Upper lobe of left lung (tissue), 4 donors: ENCODE measurements around the gene IPO11.

ENCODE experiments used
- CTCF ChIP-seq, 6 experiments: fragments of 450-650 bp in 4 of 6; fragments of 200-600 bp in 2 of 6; sonication (generic) in 2 of 6; IDR thresholded peaks; one replicate each; pipeline ENCODE4 v1.5.1; 2016 to 2019; ENCODE audit warnings: antibody characterized with exemption in 6 of 6
- EP300 ChIP-seq, 4 donors: sonication (generic); formaldehyde crosslinking; IDR thresholded peaks; one replicate each; pipeline ENCODE4 v1.5.1; 2017; ENCODE audit warnings: antibody characterized with exemption in 4 of 4, control low read depth in 2 of 4
- POLR2A ChIP-seq, 4 donors: fragments of 450-650 bp; IDR thresholded peaks; one replicate each; pipeline ENCODE4 v1.5.1; 2016 to 2017; ENCODE audit warnings: antibody characterized with exemption in 4 of 4, mild to moderate bottlenecking in 2 of 4
- POLR2AphosphoS5 ChIP-seq, 2 donors: sonication (generic); formaldehyde crosslinking; IDR thresholded peaks; one replicate each; pipeline ENCODE4 v1.5.1; 2017; ENCODE audit warnings: antibody characterized with exemption in 2 of 2

DNA sequence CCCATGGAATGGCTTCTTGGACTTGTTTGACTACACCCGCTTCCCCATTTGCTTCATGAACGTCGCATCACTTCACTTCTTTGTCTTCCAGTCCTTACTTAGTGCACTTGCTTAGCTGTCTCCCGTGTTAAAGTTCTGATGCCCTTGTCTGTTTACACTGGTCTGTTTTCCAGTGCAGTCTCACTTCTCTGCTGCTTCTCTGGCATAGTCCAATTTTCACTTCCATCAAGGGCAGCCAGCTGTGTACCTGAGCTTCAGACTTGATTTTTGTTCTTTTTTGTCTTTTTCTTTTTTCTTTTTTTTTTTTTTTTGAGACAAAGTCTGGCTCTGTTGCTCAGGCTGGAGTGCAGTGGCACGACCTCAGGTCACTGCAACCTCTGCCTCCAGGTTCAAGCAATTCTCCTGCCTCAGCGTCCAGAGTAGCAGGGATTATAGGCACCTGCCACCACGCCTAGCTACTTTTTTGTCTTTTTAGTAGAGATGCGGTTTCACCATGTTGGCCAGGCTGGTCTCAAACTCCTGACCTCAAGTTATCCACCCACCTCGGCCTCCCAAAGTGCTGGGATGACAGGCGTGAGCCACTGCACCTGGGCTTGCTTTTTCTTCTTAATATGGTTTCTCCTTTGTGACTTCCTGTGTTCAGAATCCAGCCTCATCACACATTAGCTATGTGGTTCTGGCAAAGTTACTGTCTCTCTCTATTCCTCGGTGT lies 241.5 kb downstream of the IPO11 start:
- no peak for TF ChIP-seq POLR2A (IDR thresholded peaks at IDR 0.05)
- no peak for TF ChIP-seq CTCF (IDR thresholded peaks at IDR 0.05)
- TF ChIP-seq POLR2AphosphoS5 (IDR thresholded peaks at IDR 0.05), result no peak
- TF ChIP-seq EP300 (IDR thresholded peaks at IDR 0.05), result no peak
